Calu3 (cell line): ENCODE results near the gene SIGMAR1. TPM values are rescaled to one million over a fixed set of nuclear protein-coding genes. Genes with fewer than 3 reads are reported as not detected.
A peak's percentile ranks its signal among the peaks of the same experiment; 100 is the strongest.

Source experiments
- BruUV-seq: library from RNA; stranded (reverse); fragments of 400-500 nt; replicated peaks from 2 replicates; lab custom pipeline; 2021; lab: Mats Ljungman, UMichigan
- CTCF ChIA-PET: fragments of 300-600 bp; sonication (Branson Sonifier 250); formaldehyde crosslinking; loops from one replicate; lab custom pipeline; 2022; ENCODE audit warnings: antibody characterized with exemption; lab: Charles Lee
- DNase-seq: peaks from one replicate; pipeline ENCODE4 v3.0.0; 2022
- H3K27ac Mint-ChIP-seq: one replicate; pipeline ENCODE4 v1.8.0; 2022; ENCODE audit warnings: mixed read lengths; ENCODE audit not compliant: unreplicated experiment
- H3K27me3 Mint-ChIP-seq: one replicate; pipeline ENCODE4 v1.8.0; 2022; ENCODE audit warnings: mixed read lengths; ENCODE audit not compliant: unreplicated experiment
- H3K36me3 Mint-ChIP-seq: one replicate; pipeline ENCODE4 v1.8.0; 2022; ENCODE audit warnings: mild to moderate bottlenecking, moderate library complexity, mixed read lengths; ENCODE audit not compliant: insufficient read depth, unreplicated experiment
- H3K4me1 Mint-ChIP-seq: one replicate; pipeline ENCODE4 v1.8.0; 2022; ENCODE audit warnings: mild to moderate bottlenecking, low read depth, mixed read lengths; ENCODE audit not compliant: unreplicated experiment
- H3K4me3 Mint-ChIP-seq: one replicate; pipeline ENCODE4 v1.8.0; 2022; ENCODE audit warnings: mild to moderate bottlenecking, low read depth, moderate library complexity, mixed read lengths; ENCODE audit not compliant: unreplicated experiment
- H3K9me3 Mint-ChIP-seq: one replicate; pipeline ENCODE4 v1.8.0; 2022; ENCODE audit warnings: low read depth, mixed read lengths; ENCODE audit not compliant: unreplicated experiment
- intact Hi-C: fragments of 100-400 bp; cut with micrococcal nuclease; formaldehyde crosslinking; loops from one replicate; pipeline ENCODE4 v1.10.0; 2022; ENCODE audit not compliant: unreplicated experiment
- total RNA-seq: library from RNA; stranded (reverse); gene quantifications from 2 replicates; pipeline ENCODE4 v1.2.3, GENCODE V29; 2022
- TF ChIP-seq, protein P1 (sequence below): fragments of 200-600 bp; IDR thresholded peaks from one replicate; pipeline ENCODE4 v1.8.0; 2022; ENCODE audit warnings: antibody characterized with exemption; ENCODE audit not compliant: unreplicated experiment

Gene SIGMAR1
- total RNA-seq, 1 experiment from 2014 or later, result 65.6 TPM

DNA sequence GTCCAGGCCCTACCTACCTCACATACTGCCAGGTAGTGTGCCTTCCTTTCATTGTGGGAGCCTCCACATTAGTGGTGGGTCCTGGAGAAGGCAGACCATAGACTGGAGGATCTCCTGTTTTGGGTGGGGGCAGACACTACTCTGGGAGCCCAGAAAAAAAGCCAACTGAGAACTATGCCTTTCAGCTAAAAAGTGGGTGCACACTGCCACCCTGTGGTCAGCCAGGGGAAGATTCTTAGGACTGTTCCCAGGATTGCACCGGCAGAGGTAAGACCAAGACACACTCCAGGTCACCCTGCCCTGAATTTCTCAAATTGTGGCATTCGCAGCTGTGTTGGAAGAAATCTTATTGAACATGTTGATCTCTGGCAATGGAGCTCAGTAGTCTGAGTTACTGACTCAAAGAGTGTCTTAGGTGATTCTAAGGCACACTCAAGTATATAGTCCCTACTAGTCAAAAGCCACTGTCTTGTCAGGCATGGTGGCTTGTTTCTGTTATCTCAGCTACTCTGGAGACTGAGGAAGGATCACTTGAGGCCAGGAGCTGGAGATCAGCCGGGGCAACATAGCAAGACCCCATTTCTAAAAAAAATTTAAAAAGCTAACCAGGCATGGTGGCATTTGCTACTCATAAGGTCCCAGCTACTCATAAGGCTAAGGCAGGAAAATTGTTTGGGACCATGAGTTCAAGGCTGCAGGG lies 3.6 kb downstream of the SIGMAR1 start:
- BruUV-seq, result no TSS peak
- peaks cover 22% of the 10 kb centered on the region for H3K27me3 Mint-ChIP-seq
- peaks cover 16% of the 10 kb centered on the region for H3K36me3 Mint-ChIP-seq

DNA sequence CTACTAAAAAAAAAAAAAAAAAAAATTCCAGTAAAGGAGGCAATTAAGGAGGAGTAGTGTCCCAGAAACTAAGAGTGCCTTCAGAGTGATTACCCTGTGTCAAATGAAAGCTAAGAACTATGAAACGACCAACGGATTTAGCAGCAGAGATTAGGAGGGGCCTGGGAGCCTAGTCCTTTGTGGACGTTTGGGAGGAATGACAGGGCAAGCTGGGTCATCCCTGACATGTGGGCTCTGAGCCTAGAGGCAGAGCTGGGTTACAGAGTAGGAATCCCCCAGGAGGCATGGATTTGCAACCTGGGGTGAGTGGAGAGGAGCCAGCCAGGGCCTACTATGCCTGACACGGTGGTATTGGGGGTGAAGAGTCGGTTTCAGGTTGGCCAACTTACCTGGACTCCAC lies 4.4 kb downstream of the SIGMAR1 start:
- peaks cover 30% of the 10 kb centered on the region for H3K27me3 Mint-ChIP-seq
- H3K36me3 Mint-ChIP-seq, result peaks cover 22% of the 10 kb centered on the region
- TF ChIP-seq, protein P1, sequence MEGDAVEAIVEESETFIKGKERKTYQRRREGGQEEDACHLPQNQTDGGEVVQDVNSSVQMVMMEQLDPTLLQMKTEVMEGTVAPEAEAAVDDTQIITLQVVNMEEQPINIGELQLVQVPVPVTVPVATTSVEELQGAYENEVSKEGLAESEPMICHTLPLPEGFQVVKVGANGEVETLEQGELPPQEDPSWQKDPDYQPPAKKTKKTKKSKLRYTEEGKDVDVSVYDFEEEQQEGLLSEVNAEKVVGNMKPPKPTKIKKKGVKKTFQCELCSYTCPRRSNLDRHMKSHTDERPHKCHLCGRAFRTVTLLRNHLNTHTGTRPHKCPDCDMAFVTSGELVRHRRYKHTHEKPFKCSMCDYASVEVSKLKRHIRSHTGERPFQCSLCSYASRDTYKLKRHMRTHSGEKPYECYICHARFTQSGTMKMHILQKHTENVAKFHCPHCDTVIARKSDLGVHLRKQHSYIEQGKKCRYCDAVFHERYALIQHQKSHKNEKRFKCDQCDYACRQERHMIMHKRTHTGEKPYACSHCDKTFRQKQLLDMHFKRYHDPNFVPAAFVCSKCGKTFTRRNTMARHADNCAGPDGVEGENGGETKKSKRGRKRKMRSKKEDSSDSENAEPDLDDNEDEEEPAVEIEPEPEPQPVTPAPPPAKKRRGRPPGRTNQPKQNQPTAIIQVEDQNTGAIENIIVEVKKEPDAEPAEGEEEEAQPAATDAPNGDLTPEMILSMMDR, result no peak
- no peak overlapping the region for H3K27ac Mint-ChIP-seq
- intact Hi-C loops, result no loop called here
- peaks cover 12% of the 10 kb centered on the region for H3K4me1 Mint-ChIP-seq
- H3K9me3 Mint-ChIP-seq, result no peaks in the 10 kb centered on the region
- H3K4me3 Mint-ChIP-seq, result no peak overlapping the region
- CTCF ChIA-PET, result interaction anchor here (0.6 to 1.0 kb wide), 2 partner anchors 21 to 335 kb away, joined by 3 to 4 read pairs; partner anchors contain the start of gene RPP25L
- no TSS peak for BruUV-seq
- no peak for DNase-seq

More for the DNA sequence above, 3.6 kb downstream of the SIGMAR1 start:
- H3K4me1 Mint-ChIP-seq, result peaks cover 10% of the 10 kb centered on the region
- intact Hi-C loops, result loop anchor here (1.0 kb wide), 1 partner anchor 22 kb away; the partner anchor contains the start of gene RPP25L
- H3K4me3 Mint-ChIP-seq, result no peak overlapping the region
- H3K27ac Mint-ChIP-seq, result no peak overlapping the region
- TF ChIP-seq, protein P1, result peak; percentile 48
- DNase-seq, result peak; percentile 70
- H3K9me3 Mint-ChIP-seq, result no peaks in the 10 kb centered on the region
- CTCF ChIA-PET, result interaction anchor here (0.6 to 1.0 kb wide), 3 partner anchors 22 to 356 kb away, joined by 3 to 4 read pairs (median 3); partner anchors contain the start of genes DNAJB5 and RPP25L

DNA sequence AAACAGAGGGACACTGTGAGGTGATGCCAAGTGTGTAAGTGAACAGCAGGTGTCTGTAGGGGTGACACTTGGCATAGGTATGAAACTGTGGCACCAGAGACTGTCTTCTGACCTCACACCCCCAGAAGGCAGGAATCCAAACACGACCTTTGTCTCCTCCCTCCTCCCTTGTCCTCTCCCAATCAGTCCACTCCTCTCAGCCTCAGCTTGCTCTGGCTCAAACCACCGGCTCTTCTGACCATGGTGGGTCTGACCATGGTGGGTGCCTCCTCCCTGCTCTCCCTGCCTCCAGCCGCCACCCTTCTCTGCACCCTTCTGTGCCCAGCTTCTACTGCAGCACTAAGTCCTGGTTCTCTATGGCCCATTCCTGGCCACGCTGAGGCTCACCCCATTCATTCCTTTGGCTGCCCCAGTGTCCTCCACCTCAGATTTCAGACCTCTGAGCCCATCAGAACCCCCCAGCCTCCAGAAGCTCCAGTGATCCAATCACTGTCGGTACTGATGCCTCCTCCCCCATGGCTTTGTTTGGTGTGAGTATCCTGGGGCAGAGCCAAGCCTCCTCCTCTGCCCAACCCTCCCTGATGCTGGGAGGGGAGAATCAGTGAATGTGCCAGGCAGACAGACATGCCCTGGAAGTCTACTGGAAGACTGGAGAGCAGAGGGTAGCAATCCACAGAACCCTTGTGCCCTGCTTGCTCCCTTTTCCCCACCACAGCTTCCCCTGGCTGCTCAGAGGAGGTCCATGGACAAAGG lies 7.0 kb downstream of the SIGMAR1 start:
- Mint-ChIP-seq H3K9me3 (no peaks in the 10 kb centered on the region), H3K27me3 (peaks cover 56% of the 10 kb centered on the region), H3K27ac (no peak overlapping the region), H3K36me3 (peaks cover 8% of the 10 kb centered on the region), H3K4me1 (peaks cover 13% of the 10 kb centered on the region), H3K4me3 (no peak overlapping the region)
- TF ChIP-seq, protein P1, result no peak
- CTCF ChIA-PET, result no interaction called here
- no peak for DNase-seq
- no TSS peak for BruUV-seq
- intact Hi-C loops, result no loop called here

DNA sequence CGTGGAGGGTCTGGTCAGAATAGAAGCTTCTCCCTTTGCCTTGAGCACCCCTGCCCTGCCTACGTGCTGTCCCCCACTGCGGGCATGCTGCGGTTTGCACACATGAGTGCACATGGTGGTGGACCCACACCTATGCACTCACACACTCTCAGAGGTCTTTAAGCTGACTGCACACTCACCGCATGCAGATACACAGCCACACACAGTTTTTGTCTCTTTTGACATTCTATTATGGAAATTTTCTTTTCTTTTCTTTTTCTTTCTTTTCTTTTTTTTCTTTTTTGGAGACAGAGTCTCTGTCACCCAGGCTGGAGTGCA lies 8.1 kb downstream of the SIGMAR1 start:
- CTCF ChIA-PET, result no interaction called here
- Mint-ChIP-seq H3K36me3 (peaks cover 8% of the 10 kb centered on the region), H3K9me3 (no peaks in the 10 kb centered on the region), H3K4me3 (peak overlapping the region; percentile 76), H3K27me3 (peaks cover 62% of the 10 kb centered on the region), H3K27ac (no peak overlapping the region), H3K4me1 (peaks cover 13% of the 10 kb centered on the region)
- TF ChIP-seq, protein P1, result no peak
- intact Hi-C loops, result no loop called here
- no TSS peak for BruUV-seq
- DNase-seq, result no peak
